Measurements from ENCODE around the gene GOSR2. TPM values are rescaled to one million over a fixed set of nuclear protein-coding genes. Genes with fewer than 3 reads are reported as not detected.

GOSR2 gene
- total and polyA plus RNA-seq, 2 of the 4 experiments (the other 2 are of a cell fraction): 63.4 to 75.6 TPM

- H3K14ac ChIP-seq (replicated peaks; ENCODE audit: low read depth, low read length): no peak overlapping the region
- H2BK5ac ChIP-seq (ENCODE audit: low read depth, low read length, poor library complexity, severe bottlenecking): no peak overlapping the region
- H3K4me3 ChIP-seq (ENCODE audit: insufficient read depth, low read depth, low read length): no peak overlapping the region
- H4K20me1 ChIP-seq (ENCODE audit: insufficient read depth, low read length): peaks cover 58% of the 10 kb centered on the region
- H2AK9ac ChIP-seq (replicated peaks; ENCODE audit: low read depth, low read length, poor library complexity): no peak overlapping the region
- no peaks in the 10 kb centered on the region for H3K9me3 ChIP-seq (ENCODE audit: control insufficient read depth, insufficient read depth, low read length)
- H3K18ac ChIP-seq (ENCODE audit: low read depth, low read length): no peak overlapping the region
- peaks cover 33% of the 10 kb centered on the region for H3K36me3 ChIP-seq (ENCODE audit: control insufficient read depth, insufficient read depth, low read length)
- H3K4me1 ChIP-seq (ENCODE audit: control insufficient read depth, insufficient read depth, low read length): peaks cover 6% of the 10 kb centered on the region
- no peak overlapping the region for H3K9ac ChIP-seq (ENCODE audit: low read depth, low read length)
- peak; percentile 46; the same call in 1 of the 2 replicates for ATAC-seq (ENCODE audit: low read depth)
- H2BK120ac ChIP-seq (ENCODE audit: low read depth, low read length): no peak overlapping the region
- H4K5ac ChIP-seq (ENCODE audit: low read depth, low read length): no peak overlapping the region
- ChIA-PET CTCF (no interaction called here), POLR2A (ENCODE audit: unreplicated experiment) (no interaction called here)
- no peaks in the 10 kb centered on the region for H3K27me3 ChIP-seq (ENCODE audit: control insufficient read depth, insufficient read depth, low read length)
- no peak overlapping the region for H3K56ac ChIP-seq (ENCODE audit: extremely low read depth, insufficient read depth, low read length)
- H3K23ac ChIP-seq (ENCODE audit: low read depth, low read length): peak overlapping the region; percentile 34; the same call in 1 of the 2 replicates
- H4K91ac ChIP-seq (ENCODE audit: insufficient read depth, low read depth, low read length): no peak overlapping the region
- peak overlapping the region; percentile 11; the same call in 1 of the 2 replicates for H3K4me2 ChIP-seq (ENCODE audit: low read depth, low read length)
- in situ Hi-C loops (cut with MboI; ENCODE audit: low sequenced_read_pairs): no loop called here
- TF ChIP-seq USF2 (IDR thresholded peaks at IDR 0.05; ENCODE audit: low read depth, low read length) (no peak), MAFK (IDR thresholded peaks at IDR 0.05; ENCODE audit: low read depth, low read length) (no peak), CHD1 (IDR thresholded peaks at IDR 0.05; ENCODE audit: low read depth, low read length) (no peak), ELK1 (IDR thresholded peaks at IDR 0.05; ENCODE audit: borderline replicate concordance, low read depth, low read length) (no peak), RCOR1 (IDR thresholded peaks at IDR 0.05; ENCODE audit: insufficient replicate concordance, low read length) (no peak)
- H2AFZ ChIP-seq (replicated peaks; ENCODE audit: low read length, poor library complexity): no peak overlapping the region
- DNase-seq: peak; percentile 48
- no peak overlapping the region for H2AK5ac ChIP-seq (ENCODE audit: low read depth, low read length)
- H3K9me1 ChIP-seq (ENCODE audit: insufficient read depth, low read length): peaks cover 14% of the 10 kb centered on the region
- H3K4ac ChIP-seq (ENCODE audit: low read depth, low read length): no peak overlapping the region
- WGBS, 2 experiments (ENCODE audit: extremely low coverage in 2 of 2, insufficient read length in 1 of 2): 0% methylated on average over 1 of the region's 6 CpGs; no CpG with 5 or more reads in 1 of the 2 experiments
- H3K27ac ChIP-seq (ENCODE audit: insufficient read depth, low read length): no peak overlapping the region
- H2BK20ac ChIP-seq (ENCODE audit: low read depth, low read length): no peak overlapping the region
- H2BK15ac ChIP-seq (ENCODE audit: low read depth, low read length): no peak overlapping the region
- no peak overlapping the region; a peak in 1 of 4 replicates for H4K8ac ChIP-seq (ENCODE audit: low read depth in 2 of 2, low read length in 2 of 2)
- dilution Hi-C loops (cut with HindIII; ENCODE audit: low sequenced_read_pairs, unreplicated experiment): no loop called here
- intact Hi-C loops (cut with micrococcal nuclease): loop anchor here (10.0 kb wide), 1 partner anchor 665 kb away; no protein-coding TSS in a partner anchor
- BruUV-seq (replicated peaks): no TSS peak
- H3K79me1 ChIP-seq (ENCODE audit: low read depth in 1 of 2, low read length in 2 of 2): peaks cover 29 to 88% of the 10 kb centered on the region in 2 experiments
Measured at GRCh38 chr17:46929413-46929812, 6.5 kb downstream of the GOSR2 start.
